Natural killer cell treated with Interleukin-12 subunit alpha and Interleukin-12 subunit beta and Interleukin-15 and Interleukin-18, amount 100 ng/mL, for 72 hours (primary cell): ENCODE results near the gene MARK2. TPM values are rescaled to one million over a fixed set of nuclear protein-coding genes. Genes with fewer than 3 reads are reported as not detected.
A peak's percentile ranks its signal among the peaks of the same experiment; 100 is the strongest.

ENCODE experiments used
- ATAC-seq, 2 donors: fragments of 150-1000 bp; cut with Tn5 transposase in 1 of 2; sonication (Bioruptor Pico), chemical (Tn5 transposase) in 1 of 2; 2 replicates each; pipeline ENCODE4 v1.10.0; 2021
- DNase-seq: peaks from one replicate; pipeline ENCODE4 v3.0.0; 2022; ENCODE audit warnings: low spot score
- H3K27ac Mint-ChIP-seq, 2 donors: 1 replicate in 1 of 2; 2 replicates in 1 of 2; pipeline ENCODE4 v1.8.0; 2022; ENCODE audit warnings: mixed read lengths in 2 of 2, mild to moderate bottlenecking in 1 of 2, moderate library complexity in 1 of 2
- H3K27me3 Mint-ChIP-seq, 2 donors: 1 replicate in 1 of 2; 2 replicates in 1 of 2; pipeline ENCODE4 v1.8.0; 2022; ENCODE audit warnings: mixed read lengths in 2 of 2
- H3K36me3 Mint-ChIP-seq: one replicate; pipeline ENCODE4 v1.8.0; 2022; ENCODE audit warnings: mixed read lengths
- H3K4me1 Mint-ChIP-seq, 2 donors: 1 replicate in 1 of 2; 2 replicates in 1 of 2; pipeline ENCODE4 v1.8.0; 2022; ENCODE audit warnings: low read depth in 2 of 2, mixed read lengths in 2 of 2, mild to moderate bottlenecking in 1 of 2
- H3K4me3 Mint-ChIP-seq: one replicate; pipeline ENCODE4 v1.8.0; 2022; ENCODE audit warnings: mixed read lengths
- H3K9me3 Mint-ChIP-seq: 2 replicates; pipeline ENCODE4 v1.8.0; 2022; ENCODE audit warnings: mixed read lengths
- total RNA-seq, 2 donors: library from RNA; stranded (reverse); gene quantifications; one replicate each; pipeline ENCODE4 v1.2.3, GENCODE V29; 2022

Gene MARK2
- total RNA-seq, 2 donors from 2014 or later, result 54.9 to 68.5 TPM

DNA sequence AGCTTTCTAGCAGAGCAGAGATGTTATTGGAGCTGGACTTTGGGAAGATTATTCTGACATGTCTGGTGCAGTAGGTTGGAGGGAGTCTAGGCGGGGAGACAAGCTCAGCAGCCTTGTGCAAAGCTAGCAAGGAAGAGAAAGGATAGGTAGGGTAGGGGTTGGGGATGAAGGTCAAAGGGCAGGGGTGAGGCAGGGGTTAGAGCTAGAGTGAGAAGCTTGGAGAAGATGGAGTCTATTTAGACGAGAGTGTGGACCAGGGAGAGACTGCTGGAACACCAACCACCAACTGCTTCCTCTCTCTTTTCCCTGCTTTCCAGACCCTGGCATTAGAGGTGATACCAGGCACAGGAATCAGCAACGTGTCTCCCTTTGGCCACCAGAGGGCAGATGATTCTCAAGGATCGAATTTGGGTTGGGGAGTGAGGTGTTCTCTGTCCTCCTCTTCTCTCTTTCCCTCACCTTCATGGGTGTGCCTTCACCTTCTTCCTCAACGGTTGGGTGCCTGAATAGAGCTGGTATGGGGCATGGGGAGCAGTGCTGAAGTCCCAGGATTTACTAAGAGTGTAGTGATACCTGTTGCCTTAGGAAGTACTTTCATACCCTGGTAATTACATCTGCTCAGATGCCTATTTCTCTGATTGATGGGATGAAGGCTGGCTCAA, 1.8 kb upstream of the MARK2 start:
- no peaks in the 10 kb centered on the region for H3K9me3 Mint-ChIP-seq
- peaks cover 12% of the 10 kb centered on the region for H3K36me3 Mint-ChIP-seq
- ATAC-seq (no peak), DNase-seq (peak; percentile 83)
- H3K27ac Mint-ChIP-seq, result peak overlapping the region; percentile 77 to 87
- peaks cover 41% of the 10 kb centered on the region in 2 donors for H3K4me1 Mint-ChIP-seq
- peak overlapping the region; percentile 98 for H3K4me3 Mint-ChIP-seq
- no peaks in the 10 kb centered on the region for H3K27me3 Mint-ChIP-seq

DNA sequence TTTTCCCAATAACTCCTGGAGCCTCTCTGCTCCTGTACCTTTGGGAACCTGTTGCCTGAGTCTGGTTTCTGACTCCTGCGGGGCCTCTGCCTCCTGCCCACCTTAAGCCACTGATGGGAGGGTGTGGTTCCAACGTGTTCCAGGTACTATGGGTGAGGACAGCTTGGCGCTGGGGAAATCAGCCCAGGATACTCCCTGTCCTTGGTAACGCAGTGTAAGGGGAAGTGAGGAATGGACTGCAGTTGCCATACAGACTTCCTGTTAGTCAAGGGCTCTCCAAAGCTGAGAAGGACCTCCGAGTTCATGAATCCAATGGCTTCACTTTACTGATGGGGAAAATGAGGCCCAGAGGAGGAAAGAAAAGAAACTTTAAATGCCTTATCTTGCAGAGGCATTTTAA, 1.2 kb upstream of the MARK2 start:
- ATAC-seq (no peak), DNase-seq (no peak)
- H3K4me3 Mint-ChIP-seq, result peak overlapping the region; percentile 98
- H3K27ac Mint-ChIP-seq, result peak overlapping the region; percentile 77 to 87
- H3K27me3 Mint-ChIP-seq, result no peaks in the 10 kb centered on the region
- H3K36me3 Mint-ChIP-seq, result peaks cover 14% of the 10 kb centered on the region
- H3K4me1 Mint-ChIP-seq, result peaks cover 43% of the 10 kb centered on the region in 2 donors
- no peaks in the 10 kb centered on the region for H3K9me3 Mint-ChIP-seq

DNA sequence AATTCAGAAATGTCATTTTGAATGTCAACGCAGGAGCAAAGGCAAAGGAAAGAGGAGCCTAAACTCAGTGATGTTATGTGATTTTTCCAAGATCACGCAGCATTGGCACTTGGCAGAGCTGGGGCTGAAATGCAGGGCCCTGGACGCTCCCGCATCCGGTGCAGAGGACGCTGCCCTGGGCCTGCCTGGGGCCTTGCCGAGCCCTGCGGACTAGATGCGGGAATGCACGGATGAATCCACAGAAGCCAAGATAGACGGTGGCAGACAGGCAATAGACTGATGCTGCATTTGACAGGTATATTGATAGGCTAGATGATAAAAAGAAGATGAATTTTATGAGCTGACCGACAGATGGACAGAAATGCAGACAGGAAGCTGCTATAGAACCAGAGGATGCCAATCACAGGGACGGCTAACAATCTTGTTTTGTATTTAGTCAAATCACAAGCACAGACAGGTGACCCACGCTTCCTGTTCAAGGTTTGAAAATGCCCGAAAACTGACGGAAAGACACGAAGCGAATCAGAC, 696 bp upstream of the MARK2 start:
- Mint-ChIP-seq H3K4me1 (peaks cover 48% of the 10 kb centered on the region in 2 donors), H3K27ac (peak overlapping the region; percentile 77 to 87), H3K36me3 (peaks cover 17% of the 10 kb centered on the region), H3K27me3 (no peaks in the 10 kb centered on the region), H3K4me3 (peak overlapping the region; percentile 98), H3K9me3 (no peaks in the 10 kb centered on the region)
- DNase-seq (no peak), ATAC-seq (no peak)

DNA sequence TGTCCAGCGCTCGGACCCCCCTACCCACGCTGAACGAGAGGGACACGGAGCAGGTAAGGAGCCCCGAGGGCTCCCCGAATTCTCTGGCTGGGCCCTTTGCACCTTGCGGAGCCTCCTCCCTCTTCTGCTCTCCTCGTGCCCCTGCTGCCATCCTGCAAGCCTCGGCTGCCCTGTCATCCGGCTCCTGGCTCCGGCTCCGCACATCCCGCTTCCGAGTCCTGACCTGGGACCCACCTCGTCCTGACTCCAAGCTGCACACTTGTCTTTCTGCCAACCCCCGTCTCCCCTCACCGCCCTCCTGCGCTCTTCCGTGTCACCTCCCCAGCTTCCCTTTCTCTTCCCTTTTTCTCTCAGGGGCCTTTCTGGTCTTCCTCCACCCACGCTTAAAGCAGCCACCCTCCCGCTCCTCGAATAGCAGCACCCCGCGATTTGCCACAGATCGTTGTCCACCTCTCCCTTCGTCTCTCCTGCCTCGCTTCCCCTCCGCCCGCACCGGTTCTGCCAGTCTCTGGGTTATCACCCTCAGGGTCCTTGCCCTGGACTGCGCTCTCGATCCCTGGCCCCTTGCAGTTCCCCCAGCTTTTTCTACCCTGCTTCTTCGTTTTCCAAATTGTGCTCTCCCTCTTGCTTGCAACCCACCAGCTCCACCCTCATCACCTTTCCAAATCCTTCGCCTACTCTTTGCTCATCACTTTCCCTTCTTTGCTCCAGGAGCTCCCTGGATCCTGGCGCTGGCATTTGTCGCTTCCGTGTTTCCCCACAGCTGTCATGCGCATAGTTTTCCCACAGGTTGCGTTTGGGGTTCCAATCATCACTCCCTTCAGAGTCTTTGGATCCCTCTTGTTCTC, 822 bp downstream of the MARK2 start:
- DNase-seq, result peak; percentile 62

DNA sequence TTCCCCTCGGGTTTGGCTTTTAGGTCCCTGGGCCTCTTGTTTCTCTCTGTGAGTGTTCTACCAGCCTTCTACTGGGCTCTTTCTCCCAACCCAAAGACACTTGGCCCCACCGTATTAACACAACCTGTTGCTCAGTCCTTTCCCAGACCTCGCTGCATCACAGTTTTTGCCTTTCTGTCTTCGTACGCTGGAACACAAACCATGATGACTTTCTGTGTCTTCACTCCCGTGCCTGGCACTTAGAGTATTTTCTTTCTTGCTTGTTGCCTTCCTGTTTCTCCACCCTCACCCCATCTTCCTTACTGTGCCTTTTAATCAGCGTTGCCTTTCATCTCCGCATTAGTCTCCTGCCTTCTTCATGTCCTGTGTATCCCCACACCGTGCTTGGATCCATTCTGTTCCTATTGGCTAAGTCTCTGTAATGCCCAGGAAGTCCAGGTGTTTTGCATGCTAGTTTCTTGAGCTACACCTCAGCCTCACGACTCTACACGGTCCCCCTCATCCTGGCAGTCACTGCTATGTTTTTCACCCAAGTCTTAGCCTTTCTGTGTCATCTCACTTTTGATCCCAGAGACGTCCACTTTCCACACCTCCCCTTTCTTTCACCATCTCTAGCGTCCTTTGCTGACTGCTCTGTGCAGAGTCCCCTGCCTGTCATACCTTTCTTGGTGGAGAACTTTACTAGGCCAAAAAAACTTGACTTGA, 1.6 kb downstream of the MARK2 start:
- Mint-ChIP-seq H3K27me3 (no peaks in the 10 kb centered on the region), H3K4me1 (peaks cover 56 to 60% of the 10 kb centered on the region in 2 donors), H3K36me3 (peaks cover 17% of the 10 kb centered on the region), H3K27ac (peak overlapping the region; percentile 77 to 92), H3K9me3 (no peaks in the 10 kb centered on the region), H3K4me3 (peak overlapping the region; percentile 98)
- ATAC-seq, result no peak
- no peak for DNase-seq

More for the DNA sequence above, 822 bp downstream of the MARK2 start:
- peaks cover 55 to 56% of the 10 kb centered on the region in 2 donors for H3K4me1 Mint-ChIP-seq
- no peak for ATAC-seq
- peak overlapping the region; percentile 77 to 92 for H3K27ac Mint-ChIP-seq
- H3K4me3 Mint-ChIP-seq, result peak overlapping the region; percentile 98
- H3K9me3 Mint-ChIP-seq, result no peaks in the 10 kb centered on the region
- peaks cover 17% of the 10 kb centered on the region for H3K36me3 Mint-ChIP-seq
- H3K27me3 Mint-ChIP-seq, result no peaks in the 10 kb centered on the region

DNA sequence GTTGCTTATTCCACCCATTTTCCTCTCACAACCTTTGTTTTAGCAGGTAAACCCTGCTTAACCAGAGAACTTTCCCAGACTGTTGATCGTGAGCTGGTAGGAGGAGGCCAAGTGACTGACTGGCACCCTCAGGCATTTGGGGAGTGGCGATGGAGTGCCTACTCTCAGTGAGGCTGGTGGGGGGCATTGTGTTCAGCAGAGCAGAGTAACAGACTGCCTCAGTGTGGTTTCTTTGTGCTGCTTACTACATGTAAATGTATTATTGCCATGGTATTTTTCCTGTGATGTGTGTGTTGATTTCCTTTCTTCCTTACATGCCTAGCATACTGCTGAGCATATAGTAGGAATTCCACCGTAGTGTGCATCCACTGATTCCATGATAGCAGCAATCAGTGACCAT, 2.6 kb downstream of the MARK2 start:
- H3K9me3 Mint-ChIP-seq, result no peaks in the 10 kb centered on the region
- H3K4me1 Mint-ChIP-seq, result peaks cover 56 to 65% of the 10 kb centered on the region in 2 donors
- DNase-seq (no peak), ATAC-seq (no peak)
- H3K36me3 Mint-ChIP-seq, result peaks cover 17% of the 10 kb centered on the region
- peak overlapping the region; percentile 98 for H3K4me3 Mint-ChIP-seq
- H3K27me3 Mint-ChIP-seq, result no peaks in the 10 kb centered on the region
- peak overlapping the region; percentile 77 to 92 for H3K27ac Mint-ChIP-seq

DNA sequence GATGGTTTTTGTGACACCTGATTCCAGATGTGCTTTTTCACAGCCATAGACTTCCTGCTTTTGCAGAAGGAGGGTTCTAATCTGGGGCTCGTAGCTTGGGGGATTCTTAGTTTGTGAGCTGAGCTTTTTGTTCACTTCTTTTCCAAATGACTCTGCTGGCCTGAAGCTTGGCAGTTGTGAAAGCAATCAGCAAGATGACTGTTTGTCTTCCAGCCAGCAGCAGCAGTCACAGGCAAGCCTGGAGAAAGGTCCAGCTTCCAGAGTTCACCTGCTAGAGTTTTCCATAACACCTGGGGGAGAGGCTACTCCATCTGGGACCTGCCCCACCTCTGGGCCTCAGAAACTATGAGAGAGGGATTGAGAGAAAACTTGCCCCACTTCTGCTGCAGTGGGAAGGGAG, 4.1 kb downstream of the MARK2 start:
- no peak for ATAC-seq
- no peak for DNase-seq
- no peaks in the 10 kb centered on the region for H3K27me3 Mint-ChIP-seq
- H3K4me3 Mint-ChIP-seq, result peak overlapping the region; percentile 49
- peaks cover 17% of the 10 kb centered on the region for H3K36me3 Mint-ChIP-seq
- H3K4me1 Mint-ChIP-seq, result peaks cover 50 to 60% of the 10 kb centered on the region in 2 donors
- peak overlapping the region; percentile 65 to 92 for H3K27ac Mint-ChIP-seq
- no peaks in the 10 kb centered on the region for H3K9me3 Mint-ChIP-seq

DNA sequence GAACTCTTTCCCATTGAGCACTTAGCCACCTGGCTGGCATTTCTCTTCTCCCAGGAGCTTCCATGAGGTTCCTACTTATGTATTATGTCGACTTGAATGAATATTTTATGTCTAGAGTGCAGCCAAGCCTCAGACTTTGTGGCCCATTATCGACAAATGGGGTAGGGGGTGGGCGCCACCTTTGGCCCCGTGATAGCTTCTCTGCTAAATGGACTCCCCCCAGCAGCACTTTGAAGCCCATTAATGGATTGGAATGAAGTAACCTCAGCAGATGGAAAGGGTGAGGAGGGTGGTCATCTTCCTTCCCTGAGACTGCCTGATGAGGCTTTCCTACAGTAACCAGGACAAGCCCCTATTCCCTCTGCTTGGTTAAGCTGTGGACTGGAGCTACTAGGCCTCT, 5.9 kb downstream of the MARK2 start:
- peak overlapping the region in 1 of 2 donors; percentile 84 for H3K27ac Mint-ChIP-seq
- no peak for ATAC-seq
- DNase-seq, result no peak
- H3K4me1 Mint-ChIP-seq, result peaks cover 49 to 64% of the 10 kb centered on the region in 2 donors
- peaks cover 14% of the 10 kb centered on the region for H3K36me3 Mint-ChIP-seq
- H3K9me3 Mint-ChIP-seq, result no peaks in the 10 kb centered on the region
- H3K27me3 Mint-ChIP-seq, result no peaks in the 10 kb centered on the region
- H3K4me3 Mint-ChIP-seq, result no peak overlapping the region

DNA sequence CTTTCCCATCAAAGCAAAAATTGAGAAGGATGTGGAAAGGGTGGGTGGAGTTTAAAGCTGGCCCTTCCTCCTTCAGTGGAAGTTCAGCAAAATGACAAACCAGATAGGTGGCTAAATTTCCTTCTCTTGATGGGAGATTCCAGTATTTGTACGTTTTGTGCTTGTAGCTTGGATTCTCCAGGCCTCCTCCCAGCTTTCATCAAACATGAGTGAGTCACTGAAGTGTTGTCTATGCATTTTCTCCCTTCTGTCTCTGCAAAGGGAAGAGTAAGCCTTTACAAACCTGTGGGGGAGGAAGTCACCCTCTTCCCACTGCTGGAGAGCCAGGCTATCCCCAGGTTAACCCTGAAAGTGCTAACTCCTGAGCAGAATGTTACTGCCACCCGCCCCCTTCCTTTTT, 6.4 kb downstream of the MARK2 start:
- H3K27me3 Mint-ChIP-seq, result no peaks in the 10 kb centered on the region
- H3K36me3 Mint-ChIP-seq, result peaks cover 10% of the 10 kb centered on the region
- H3K4me3 Mint-ChIP-seq, result no peak overlapping the region
- peak overlapping the region in 1 of 2 donors; percentile 84 for H3K27ac Mint-ChIP-seq
- H3K4me1 Mint-ChIP-seq, result peaks cover 45 to 61% of the 10 kb centered on the region in 2 donors
- H3K9me3 Mint-ChIP-seq, result no peaks in the 10 kb centered on the region
- ATAC-seq (no peak), DNase-seq (no peak)

DNA sequence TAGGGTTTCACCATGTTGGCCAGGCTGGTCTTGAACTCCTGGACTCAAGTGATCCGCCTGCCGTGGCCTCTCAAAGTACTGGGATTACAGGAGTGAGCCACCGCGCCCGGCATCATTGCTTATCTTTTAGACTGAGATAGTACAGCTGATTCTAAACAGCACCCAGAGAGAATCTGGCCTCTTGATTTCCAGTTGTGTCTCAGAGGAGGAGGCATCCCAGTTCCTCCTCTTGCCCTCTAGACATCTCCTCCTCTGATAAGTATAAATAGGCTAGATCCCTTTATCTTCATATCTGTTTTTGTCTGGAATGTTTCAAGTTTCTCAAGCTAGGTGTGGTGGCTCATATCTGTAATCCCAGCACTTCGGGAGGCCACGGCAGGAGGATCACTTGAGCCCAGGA, 7.0 kb downstream of the MARK2 start:
- Mint-ChIP-seq H3K27me3 (no peaks in the 10 kb centered on the region), H3K36me3 (peaks cover 10% of the 10 kb centered on the region), H3K27ac (peak overlapping the region in 1 of 2 donors; percentile 84), H3K4me1 (peaks cover 45 to 59% of the 10 kb centered on the region in 2 donors), H3K9me3 (no peaks in the 10 kb centered on the region), H3K4me3 (no peak overlapping the region)
- DNase-seq (no peak), ATAC-seq (no peak)

DNA sequence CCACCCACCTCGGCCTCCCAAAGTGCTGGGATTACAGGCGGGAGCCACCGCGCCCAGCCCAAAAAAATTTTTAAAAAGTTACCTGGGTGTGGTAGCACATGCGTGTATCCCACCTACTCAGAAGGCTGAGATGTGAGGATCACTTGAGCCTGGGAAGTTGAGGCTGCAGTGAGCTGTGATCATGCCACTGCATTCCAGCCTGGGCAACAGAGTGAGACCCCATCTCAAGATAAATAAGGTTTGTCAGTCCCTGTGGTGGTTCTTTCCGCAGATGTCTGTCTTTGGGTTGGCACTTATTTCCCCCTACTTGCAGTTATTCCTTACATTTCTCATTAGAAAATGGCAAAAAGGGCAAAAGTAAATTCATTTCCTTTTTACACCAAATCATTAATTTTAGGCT, 8.0 kb downstream of the MARK2 start:
- peaks cover 18% of the 10 kb centered on the region for H3K36me3 Mint-ChIP-seq

DNA sequence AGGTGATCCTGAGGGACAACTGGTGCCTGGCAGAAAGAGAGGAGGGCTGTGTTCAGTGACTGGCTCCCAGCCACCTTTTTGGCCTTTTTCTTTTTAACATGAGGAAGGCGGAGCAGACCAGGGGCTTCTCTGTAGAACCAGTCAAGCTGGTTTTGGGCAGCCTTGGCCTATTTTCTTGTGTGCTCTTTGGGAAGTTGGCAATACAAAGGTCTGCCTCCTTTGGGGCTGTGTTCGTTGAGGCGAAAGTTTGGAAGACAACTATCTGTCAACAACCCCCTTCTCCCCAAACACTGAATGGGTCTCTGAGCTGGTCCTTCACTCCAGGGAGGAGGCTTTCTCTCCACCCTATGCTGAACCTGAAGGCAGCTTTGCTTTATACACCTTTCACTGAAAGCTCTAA, 8.5 kb downstream of the MARK2 start:
- Mint-ChIP-seq H3K27me3 (no peaks in the 10 kb centered on the region), H3K9me3 (no peaks in the 10 kb centered on the region), H3K27ac (peak overlapping the region; percentile 33 to 83), H3K4me1 (peaks cover 46 to 59% of the 10 kb centered on the region in 2 donors), H3K4me3 (no peak overlapping the region), H3K36me3 (peaks cover 18% of the 10 kb centered on the region)
- DNase-seq (no peak), ATAC-seq (no peak)

More for the DNA sequence above, 8.0 kb downstream of the MARK2 start:
- Mint-ChIP-seq H3K9me3 (no peaks in the 10 kb centered on the region), H3K27ac (peak overlapping the region in 1 of 2 donors; percentile 83), H3K4me1 (peaks cover 45 to 59% of the 10 kb centered on the region in 2 donors), H3K4me3 (no peak overlapping the region), H3K27me3 (no peaks in the 10 kb centered on the region)
- DNase-seq (no peak), ATAC-seq (no peak)

DNA sequence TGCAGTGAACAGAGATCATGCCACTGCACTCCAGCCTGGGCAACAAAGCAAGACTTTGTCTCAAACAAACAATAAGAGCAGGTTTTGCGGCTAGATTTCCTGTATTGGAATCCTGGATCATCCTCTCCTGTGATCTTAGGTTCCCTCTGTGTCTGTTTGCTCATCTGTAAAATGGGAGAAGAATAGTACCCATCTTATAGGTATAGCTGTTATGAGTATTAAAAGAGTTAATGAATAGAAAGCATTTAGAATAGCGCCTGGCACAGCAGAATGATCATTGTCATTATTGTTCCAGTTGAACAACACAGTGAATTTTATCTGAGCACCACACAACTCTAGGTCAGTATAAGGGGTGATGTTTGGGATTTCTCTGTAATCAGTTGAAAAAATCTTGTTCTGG, 10.8 kb downstream of the MARK2 start:
- ATAC-seq, result no peak
- H3K36me3 Mint-ChIP-seq, result peaks cover 13% of the 10 kb centered on the region
- no peaks in the 10 kb centered on the region for H3K27me3 Mint-ChIP-seq
- H3K4me3 Mint-ChIP-seq, result no peak overlapping the region
- peaks cover 38 to 50% of the 10 kb centered on the region in 2 donors for H3K4me1 Mint-ChIP-seq
- no peaks in the 10 kb centered on the region for H3K9me3 Mint-ChIP-seq
- peak overlapping the region in 1 of 2 donors; percentile 59 for H3K27ac Mint-ChIP-seq
- DNase-seq, result no peak
